ENCODE results near the gene ARL5A. TPM values are rescaled to one million over a fixed set of nuclear protein-coding genes. Genes with fewer than 3 reads are reported as not detected.

ARL5A gene
- total and polyA plus RNA-seq, 9 of the 15 experiments (the other 6 are each of a cell fraction or from before 2014, with no cell fraction given) = 16.3 to 117 (median 88.4) TPM

- no peak for TF ChIP-seq SMARCB1 (IDR thresholded peaks at IDR 0.05; ENCODE audit: insufficient read length, low read depth)
- TF ChIP-seq, protein P1, sequence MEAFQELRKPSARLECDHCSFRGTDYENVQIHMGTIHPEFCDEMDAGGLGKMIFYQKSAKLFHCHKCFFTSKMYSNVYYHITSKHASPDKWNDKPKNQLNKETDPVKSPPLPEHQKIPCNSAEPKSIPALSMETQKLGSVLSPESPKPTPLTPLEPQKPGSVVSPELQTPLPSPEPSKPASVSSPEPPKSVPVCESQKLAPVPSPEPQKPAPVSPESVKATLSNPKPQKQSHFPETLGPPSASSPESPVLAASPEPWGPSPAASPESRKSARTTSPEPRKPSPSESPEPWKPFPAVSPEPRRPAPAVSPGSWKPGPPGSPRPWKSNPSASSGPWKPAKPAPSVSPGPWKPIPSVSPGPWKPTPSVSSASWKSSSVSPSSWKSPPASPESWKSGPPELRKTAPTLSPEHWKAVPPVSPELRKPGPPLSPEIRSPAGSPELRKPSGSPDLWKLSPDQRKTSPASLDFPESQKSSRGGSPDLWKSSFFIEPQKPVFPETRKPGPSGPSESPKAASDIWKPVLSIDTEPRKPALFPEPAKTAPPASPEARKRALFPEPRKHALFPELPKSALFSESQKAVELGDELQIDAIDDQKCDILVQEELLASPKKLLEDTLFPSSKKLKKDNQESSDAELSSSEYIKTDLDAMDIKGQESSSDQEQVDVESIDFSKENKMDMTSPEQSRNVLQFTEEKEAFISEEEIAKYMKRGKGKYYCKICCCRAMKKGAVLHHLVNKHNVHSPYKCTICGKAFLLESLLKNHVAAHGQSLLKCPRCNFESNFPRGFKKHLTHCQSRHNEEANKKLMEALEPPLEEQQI (IDR thresholded peaks at IDR 0.05) = peak; percentile 77; the same call in 1 of the 2 replicates
- peak; percentile 20; the same call in 1 of the 2 replicates for TF ChIP-seq L3MBTL2 (IDR thresholded peaks at IDR 0.05)
- TF ChIP-seq POLR2G (IDR thresholded peaks at IDR 0.05; ENCODE audit: low read depth, low read length) = no peak
- TF ChIP-seq RFX5 (IDR thresholded peaks at IDR 0.05; ENCODE audit: low read depth, low read length) = no peak
- peak; percentile 37 for TF ChIP-seq SMAD3 (CRISPR knock-in tag; conservative IDR thresholded peaks at IDR 0.05)
- TF ChIP-seq ZNF764 (CRISPR knock-in tag; IDR thresholded peaks at IDR 0.05; ENCODE audit: low read depth) = no peak
- TF ChIP-seq SNIP1 (IDR thresholded peaks at IDR 0.05; ENCODE audit: low read depth) = no peak
- 0 out of 2 replicates have a peak, but pooled peaks have one; percentile 34 for TF ChIP-seq ZNF239 (CRISPR knock-in tag; IDR thresholded peaks at IDR 0.05)
- no peak for TF ChIP-seq KLF13 (tag; IDR thresholded peaks at IDR 0.05; ENCODE audit: borderline replicate concordance, low read depth)
- TF ChIP-seq CLOCK (CRISPR knock-in tag; IDR thresholded peaks at IDR 0.05; ENCODE audit: borderline replicate concordance) = no peak
- TF ChIP-seq KHSRP (IDR thresholded peaks at IDR 0.05) = peak; percentile 58; the same call in 1 of the 2 replicates
- no peak for TF ChIP-seq MBD1 (CRISPR knock-in tag; IDR thresholded peaks at IDR 0.05)
- TF ChIP-seq ZBTB49 (CRISPR knock-in tag; IDR thresholded peaks at IDR 0.05; ENCODE audit: borderline replicate concordance) = no peak
- peak; percentile 84 for TF ChIP-seq ZEB2 (IDR thresholded peaks at IDR 0.05)
- TF ChIP-seq ZBTB7A (IDR thresholded peaks at IDR 0.05; ENCODE audit: borderline replicate concordance, control insufficient read depth, low read depth, low read length) = no peak
- no peak for TF ChIP-seq THAP7 (CRISPR knock-in tag; IDR thresholded peaks at IDR 0.05)
- peak; percentile 97 for TF ChIP-seq EP300 (IDR thresholded peaks at IDR 0.05; ENCODE audit: low read length)
Measured at GRCh38 chr2:151789055-151789834, 39.0 kb downstream of the ARL5A start (continued).

All from K562 (cell line).